ENCODE measurements around the gene TBC1D22B.
"Not testable (repeated sequence)": the region's sequence is repeated elsewhere in the genome, so short reads cannot be mapped to it uniquely, and the experiment has no call there.

TBC1D22B gene

GRCh38 chr6:37339741-37340638 is 82.4 kb downstream of the TBC1D22B start:
- FAIRE-seq = no peak

DNA sequence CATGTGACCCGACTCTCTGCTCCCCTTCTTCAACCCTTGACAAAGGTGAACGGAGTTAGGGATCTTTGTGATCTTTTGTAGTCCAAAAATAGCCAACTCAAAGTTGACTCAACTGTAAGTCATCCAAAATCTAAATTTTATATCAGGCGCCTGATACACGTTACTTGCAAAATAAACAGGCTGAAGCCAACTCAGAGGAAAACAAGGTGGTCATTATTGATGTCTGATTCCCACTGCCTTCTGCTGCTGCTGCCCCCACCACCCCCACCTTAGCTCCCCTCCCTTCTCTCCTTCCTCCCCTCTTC is 83.0 kb downstream of the TBC1D22B start:
- TF ChIP-seq PAX5 (IDR thresholded peaks at IDR 0.05; ENCODE audit: insufficient read depth, low read length, severe bottlenecking) (no peak), POLR2AphosphoS5 (IDR thresholded peaks at IDR 0.05; ENCODE audit: low read depth, low read length) (no peak), POLR2A (IDR thresholded peaks at IDR 0.05; ENCODE audit: low read depth, low read length) (no peak), POU2F2 (IDR thresholded peaks at IDR 0.05; ENCODE audit: low read depth, low read length) (no peak), SPI1 (IDR thresholded peaks at IDR 0.05; ENCODE audit: low read depth, low read length) (no peak), TAF1 (IDR thresholded peaks at IDR 0.05; ENCODE audit: low read depth, low read length) (no peak)
- DNase-seq (ENCODE audit: insufficient read length, low spot score) = no peak

More at GRCh38 chr6:37339741-37340638, 82.4 kb downstream of the TBC1D22B start:
- TF ChIP-seq POLR2A (IDR thresholded peaks at IDR 0.05; ENCODE audit: low read depth, low read length) = no peak
- no peak for TF ChIP-seq PAX5 (IDR thresholded peaks at IDR 0.05; ENCODE audit: insufficient read depth, low read length, severe bottlenecking)
- TF ChIP-seq POU2F2 (IDR thresholded peaks at IDR 0.05; ENCODE audit: low read depth, low read length) = no peak
- TF ChIP-seq TAF1 (IDR thresholded peaks at IDR 0.05; ENCODE audit: low read depth, low read length) = no peak
- TF ChIP-seq SPI1 (IDR thresholded peaks at IDR 0.05; ENCODE audit: low read depth, low read length) = no peak
- no peak for TF ChIP-seq POLR2AphosphoS5 (IDR thresholded peaks at IDR 0.05; ENCODE audit: low read depth, low read length)
- no peak for DNase-seq (ENCODE audit: insufficient read length, low spot score)

DNA sequence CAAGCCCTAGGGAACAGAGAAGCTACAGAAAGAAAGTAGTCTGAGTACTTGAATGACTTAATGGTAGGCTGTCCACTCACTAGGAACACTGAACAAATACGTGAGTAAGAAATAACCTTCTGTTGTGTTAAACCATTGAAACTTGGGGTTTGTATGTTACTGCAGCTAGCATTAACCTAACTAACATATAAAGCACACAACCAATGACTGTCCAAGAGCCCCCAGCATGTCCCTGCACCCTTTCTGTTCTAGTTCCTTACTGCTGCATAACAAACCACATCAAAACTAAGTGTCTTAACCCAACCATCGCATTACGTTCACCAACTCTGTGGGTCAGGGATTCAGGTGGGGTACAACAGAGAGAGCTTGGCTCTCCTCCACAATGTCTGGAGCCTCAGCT is 85.7 kb downstream of the TBC1D22B start:
- no peak for FAIRE-seq
- DNase-seq (ENCODE audit: insufficient read length, low spot score) = no peak

More for the DNA sequence above, 83.0 kb downstream of the TBC1D22B start:
- FAIRE-seq = no peak

DNA sequence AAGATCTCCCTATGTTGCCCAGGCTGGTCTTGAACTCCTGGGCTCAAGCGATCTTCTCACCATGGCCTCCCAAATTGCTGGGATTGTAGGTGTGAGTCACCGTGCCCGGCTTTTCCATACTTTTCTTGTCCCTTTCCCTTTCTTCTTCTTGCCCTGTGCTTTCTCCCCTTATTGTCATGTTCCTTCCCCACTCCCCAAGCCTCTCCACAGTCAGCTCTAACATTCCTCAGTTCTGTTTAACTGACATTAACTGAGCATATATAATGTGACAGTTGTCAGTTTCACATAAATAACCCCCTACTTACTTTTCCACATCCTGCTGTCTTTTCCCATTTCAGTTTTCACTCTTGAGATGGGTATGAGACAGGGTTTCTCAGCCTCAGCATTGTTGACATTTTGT is 86.7 kb downstream of the TBC1D22B start:
- no peak for TF ChIP-seq POU2F2 (IDR thresholded peaks at IDR 0.05; ENCODE audit: low read depth, low read length)
- no peak for TF ChIP-seq POLR2A (IDR thresholded peaks at IDR 0.05; ENCODE audit: low read depth, low read length)
- TF ChIP-seq SPI1 (IDR thresholded peaks at IDR 0.05; ENCODE audit: low read depth, low read length) = no peak
- TF ChIP-seq TAF1 (IDR thresholded peaks at IDR 0.05; ENCODE audit: low read depth, low read length) = no peak
- TF ChIP-seq POLR2AphosphoS5 (IDR thresholded peaks at IDR 0.05; ENCODE audit: low read depth, low read length) = no peak
- no peak for TF ChIP-seq PAX5 (IDR thresholded peaks at IDR 0.05; ENCODE audit: insufficient read depth, low read length, severe bottlenecking)
- DNase-seq (ENCODE audit: insufficient read length, low spot score) = no peak
- no peak for FAIRE-seq

More for the DNA sequence above, 85.7 kb downstream of the TBC1D22B start:
- TF ChIP-seq SPI1 (IDR thresholded peaks at IDR 0.05; ENCODE audit: low read depth, low read length) = no peak
- TF ChIP-seq POLR2A (IDR thresholded peaks at IDR 0.05; ENCODE audit: low read depth, low read length) = no peak
- TF ChIP-seq TAF1 (IDR thresholded peaks at IDR 0.05; ENCODE audit: low read depth, low read length) = no peak
- no peak for TF ChIP-seq POLR2AphosphoS5 (IDR thresholded peaks at IDR 0.05; ENCODE audit: low read depth, low read length)
- TF ChIP-seq PAX5 (IDR thresholded peaks at IDR 0.05; ENCODE audit: insufficient read depth, low read length, severe bottlenecking) = no peak
- no peak for TF ChIP-seq POU2F2 (IDR thresholded peaks at IDR 0.05; ENCODE audit: low read depth, low read length)

DNA sequence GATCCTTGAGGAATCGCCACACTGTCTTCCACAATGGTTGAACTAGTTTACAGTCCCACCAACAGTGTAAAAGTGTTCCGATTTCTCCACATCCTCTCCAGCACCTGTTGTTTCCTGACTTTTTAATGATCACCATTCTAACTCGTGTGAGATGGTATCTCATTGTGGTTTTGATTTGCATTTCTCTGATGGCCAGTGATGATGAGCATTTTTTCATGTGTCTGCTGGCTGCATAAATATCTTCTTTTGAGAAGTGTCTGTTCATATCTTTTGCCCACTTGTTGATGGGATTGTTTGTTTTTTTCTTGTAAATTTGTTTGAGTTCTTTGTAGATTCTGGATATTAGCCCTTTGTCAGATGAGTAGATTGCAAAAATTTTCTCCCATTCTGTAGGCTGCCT is 88.2 kb downstream of the TBC1D22B start:
- DNase-seq (ENCODE audit: insufficient read length, low spot score); FAIRE-seq: not testable (repeated sequence)

GRCh38 chr6:37347177-37347576 is 89.6 kb downstream of the TBC1D22B start:
- FAIRE-seq = no peak
- DNase-seq (ENCODE audit: insufficient read length, low spot score) = no peak
- no peak for TF ChIP-seq TAF1 (IDR thresholded peaks at IDR 0.05; ENCODE audit: low read depth, low read length)
- TF ChIP-seq SPI1 (IDR thresholded peaks at IDR 0.05; ENCODE audit: low read depth, low read length) = no peak
- TF ChIP-seq PAX5 (IDR thresholded peaks at IDR 0.05; ENCODE audit: insufficient read depth, low read length, severe bottlenecking) = no peak
- TF ChIP-seq POLR2AphosphoS5 (IDR thresholded peaks at IDR 0.05; ENCODE audit: low read depth, low read length) = no peak
- TF ChIP-seq POLR2A (IDR thresholded peaks at IDR 0.05; ENCODE audit: low read depth, low read length) = no peak
- no peak for TF ChIP-seq POU2F2 (IDR thresholded peaks at IDR 0.05; ENCODE audit: low read depth, low read length)

DNA sequence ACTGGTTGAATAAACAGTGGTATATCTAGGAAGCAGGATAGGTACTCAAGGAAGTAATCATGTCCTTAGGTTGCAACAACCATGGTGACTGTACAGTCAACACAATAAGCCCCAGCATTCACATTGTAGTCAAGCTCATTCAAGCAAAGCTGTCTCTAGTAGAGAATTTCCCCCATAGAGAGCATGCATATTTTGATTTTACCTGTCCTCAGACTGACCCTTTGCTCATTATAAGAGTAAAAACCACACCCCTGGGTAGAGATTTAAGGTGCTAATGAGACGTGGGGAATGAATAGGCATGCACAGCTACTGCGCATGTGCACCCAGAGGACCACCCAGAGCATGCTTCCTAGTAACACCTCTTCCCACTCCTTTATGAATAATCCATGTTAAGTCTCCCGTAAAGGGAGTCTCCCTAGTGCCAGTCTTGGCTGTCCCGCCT is 90.1 kb downstream of the TBC1D22B start:
- no peak for DNase-seq (ENCODE audit: insufficient read length, low spot score)
- FAIRE-seq = no peak
- TF ChIP-seq POLR2A (IDR thresholded peaks at IDR 0.05; ENCODE audit: low read depth, low read length) (no peak), PAX5 (IDR thresholded peaks at IDR 0.05; ENCODE audit: insufficient read depth, low read length, severe bottlenecking) (no peak), POLR2AphosphoS5 (IDR thresholded peaks at IDR 0.05; ENCODE audit: low read depth, low read length) (no peak), SPI1 (IDR thresholded peaks at IDR 0.05; ENCODE audit: low read depth, low read length) (no peak), TAF1 (IDR thresholded peaks at IDR 0.05; ENCODE audit: low read depth, low read length) (no peak), POU2F2 (IDR thresholded peaks at IDR 0.05; ENCODE audit: low read depth, low read length) (no peak)

- TF ChIP-seq POLR2AphosphoS5 (IDR thresholded peaks at IDR 0.05; ENCODE audit: low read depth, low read length) (no peak), SPI1 (IDR thresholded peaks at IDR 0.05; ENCODE audit: low read depth, low read length) (no peak), POLR2A (IDR thresholded peaks at IDR 0.05; ENCODE audit: low read depth, low read length) (no peak), TAF1 (IDR thresholded peaks at IDR 0.05; ENCODE audit: low read depth, low read length) (no peak), PAX5 (IDR thresholded peaks at IDR 0.05; ENCODE audit: insufficient read depth, low read length, severe bottlenecking) (no peak), POU2F2 (IDR thresholded peaks at IDR 0.05; ENCODE audit: low read depth, low read length) (no peak)
- DNase-seq (ENCODE audit: insufficient read length, low spot score) = no peak
- no peak for FAIRE-seq
Observed at GRCh38 chr6:37351027-37351426, 93.5 kb downstream of the TBC1D22B start.

- DNase-seq (ENCODE audit: insufficient read length, low spot score) (no peak), FAIRE-seq (no peak)
- no peak for TF ChIP-seq TAF1 (IDR thresholded peaks at IDR 0.05; ENCODE audit: low read depth, low read length)
- no peak for TF ChIP-seq POLR2AphosphoS5 (IDR thresholded peaks at IDR 0.05; ENCODE audit: low read depth, low read length)
Observed at GRCh38 chr6:37352384-37352783, 94.8 kb downstream of the TBC1D22B start.

Measured in GM12891 (cell line).